HUDEP-2 (cell line): Measurements from ENCODE around the gene GRIP2.

Source experiments
- DNase-seq, 76 experiments: peaks; one replicate each; lab custom pipeline; 2025; ENCODE audit not compliant: unreplicated experiment in 76 of 76; lab: John Stamatoyannopoulos, UW

GRIP2 gene

DNA sequence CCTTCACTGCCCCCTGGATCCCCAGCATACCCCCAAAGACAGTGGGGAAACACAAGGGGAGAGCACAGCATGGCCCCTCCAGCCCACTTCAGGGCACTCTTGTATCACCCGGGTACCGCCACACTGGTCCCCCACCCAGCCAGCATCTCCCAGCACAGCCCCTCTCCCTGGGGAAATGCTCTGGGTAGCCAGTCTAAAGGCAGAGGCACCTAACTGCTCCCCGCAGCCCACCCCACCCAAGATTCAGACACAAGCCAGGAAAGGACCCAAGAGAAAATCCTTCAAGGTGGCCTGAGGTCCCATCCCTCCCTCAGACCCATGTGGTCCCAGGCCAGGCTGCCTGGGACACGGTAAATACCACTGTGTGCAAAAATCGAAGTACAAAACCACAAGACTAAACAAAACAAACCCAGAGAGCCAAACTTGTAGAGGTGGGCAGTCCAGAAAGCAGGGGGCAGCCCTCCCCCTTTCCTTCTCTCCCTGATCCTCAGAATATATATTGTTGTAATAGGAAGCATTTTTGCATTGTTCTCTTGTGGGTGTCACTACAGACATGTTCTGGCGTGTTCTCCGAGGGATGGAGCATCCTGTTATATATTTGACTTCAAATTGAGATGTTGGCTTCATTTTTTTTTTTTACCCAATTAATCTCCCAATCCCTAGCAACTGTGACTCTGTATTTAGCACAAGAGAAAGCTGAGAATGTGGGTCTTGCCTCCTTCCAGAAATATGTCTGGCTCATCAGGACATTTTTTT lies 51.7 kb downstream of the GRIP2 start:
- DNase-seq = no peak

DNA sequence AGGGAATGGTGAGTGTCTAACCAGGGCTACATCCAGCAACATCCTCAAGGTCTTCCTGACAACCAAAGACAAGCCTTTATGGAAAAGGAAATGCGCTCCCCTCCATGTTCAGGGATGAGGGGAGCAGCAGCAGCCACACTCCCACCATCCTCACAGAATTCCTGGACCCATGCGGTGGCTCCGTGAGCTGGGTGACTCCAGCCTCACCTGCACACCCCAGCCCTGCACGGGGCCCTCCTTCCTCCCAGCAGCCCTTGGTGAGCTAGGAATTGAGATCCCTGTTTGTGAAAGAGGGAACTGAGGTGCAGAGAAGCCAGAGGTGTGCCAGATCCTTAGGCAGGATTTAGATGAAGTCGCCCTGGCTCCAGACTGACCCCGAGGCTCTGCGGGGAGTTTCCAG lies 52.3 kb downstream of the GRIP2 start:
- no peak for DNase-seq

- DNase-seq = no peak
Observed at GRCh38 chr3:14487086-14487485, 53.1 kb downstream of the GRIP2 start.

DNA sequence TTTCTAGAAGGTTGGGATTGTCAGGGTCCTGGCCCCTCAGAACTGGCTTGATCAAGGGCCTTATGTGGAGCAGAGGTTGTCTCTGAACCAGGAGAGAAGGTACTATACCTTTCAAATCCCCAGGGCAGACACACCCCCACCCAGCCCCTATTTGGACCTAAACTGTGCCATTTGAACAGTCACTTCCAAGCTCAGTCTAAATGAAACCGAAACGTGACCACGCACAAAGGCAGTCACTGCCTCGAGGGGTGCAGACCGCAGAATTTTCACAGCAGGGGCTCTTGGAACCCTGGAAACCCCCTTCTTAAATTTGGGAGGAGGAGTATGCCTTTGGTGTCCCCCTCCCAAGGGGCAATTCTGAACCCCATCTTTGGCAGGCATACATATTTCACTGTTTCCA lies 53.7 kb downstream of the GRIP2 start:
- no peak for DNase-seq

DNA sequence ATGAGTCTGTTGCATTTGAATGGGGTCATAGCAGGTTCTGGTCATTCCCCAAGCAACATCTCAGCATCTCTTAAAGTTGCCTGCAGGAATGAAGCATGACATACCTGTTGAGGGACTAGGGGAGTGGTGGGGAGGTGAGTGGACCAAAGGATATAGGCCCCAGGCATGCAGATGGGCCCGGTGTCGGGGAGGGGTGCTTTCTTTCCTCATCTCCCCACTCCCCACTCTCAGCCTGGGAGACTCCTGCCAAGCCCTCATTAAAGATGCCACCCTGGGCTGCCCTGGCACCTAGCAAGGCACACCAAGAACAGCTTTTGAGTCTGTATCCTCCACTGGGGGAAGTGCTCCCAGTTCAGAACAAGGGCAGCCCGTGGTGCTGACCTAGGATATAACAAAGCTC lies 54.2 kb downstream of the GRIP2 start:
- DNase-seq = no peak

DNA sequence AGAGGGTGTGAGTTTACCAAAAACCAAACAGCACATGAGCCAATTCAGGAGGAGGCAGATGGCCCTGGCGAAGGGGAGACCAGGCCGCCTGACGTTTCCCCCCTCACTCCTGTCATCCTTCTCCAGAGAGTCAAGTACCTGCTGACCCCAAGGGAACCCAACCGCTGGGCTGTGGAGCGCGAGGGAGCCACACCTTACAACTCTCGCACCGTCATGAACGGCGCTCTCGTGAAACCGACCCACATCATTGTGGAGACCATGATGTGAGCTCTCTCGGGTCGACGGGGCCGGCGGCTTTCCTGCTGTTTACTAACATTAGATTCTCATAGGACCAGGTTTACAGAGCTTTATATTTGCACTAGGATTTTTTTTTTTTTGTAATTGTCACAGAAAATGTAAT lies 55.4 kb downstream of the GRIP2 start:
- DNase-seq = no peak

DNA sequence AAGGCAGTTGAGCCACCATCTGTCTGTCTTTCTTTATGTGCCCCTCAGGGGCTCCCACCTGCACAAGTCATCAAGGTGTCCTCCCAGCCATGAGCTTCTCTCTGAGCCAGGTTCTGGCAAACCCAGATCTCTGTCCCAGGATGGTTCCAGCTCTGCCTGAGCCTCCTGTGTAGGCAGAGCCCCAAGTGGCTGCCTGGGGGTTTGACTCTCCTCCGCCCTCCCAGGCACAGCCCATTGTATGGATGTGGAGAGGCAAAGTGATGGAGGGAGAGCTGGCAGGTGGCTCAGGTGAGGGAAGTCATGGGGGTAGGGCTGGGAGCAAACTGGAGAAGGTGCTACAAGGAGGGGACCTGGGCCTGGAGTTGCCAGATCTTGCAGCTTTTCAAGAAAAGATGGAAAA lies 56.9 kb downstream of the GRIP2 start:
- no peak for DNase-seq

GRCh38 chr3:14482271-14482721 lies 57.8 kb downstream of the GRIP2 start:
- no peak for DNase-seq

GRCh38 chr3:14481646-14482036 lies 58.5 kb downstream of the GRIP2 start:
- no peak for DNase-seq

DNA sequence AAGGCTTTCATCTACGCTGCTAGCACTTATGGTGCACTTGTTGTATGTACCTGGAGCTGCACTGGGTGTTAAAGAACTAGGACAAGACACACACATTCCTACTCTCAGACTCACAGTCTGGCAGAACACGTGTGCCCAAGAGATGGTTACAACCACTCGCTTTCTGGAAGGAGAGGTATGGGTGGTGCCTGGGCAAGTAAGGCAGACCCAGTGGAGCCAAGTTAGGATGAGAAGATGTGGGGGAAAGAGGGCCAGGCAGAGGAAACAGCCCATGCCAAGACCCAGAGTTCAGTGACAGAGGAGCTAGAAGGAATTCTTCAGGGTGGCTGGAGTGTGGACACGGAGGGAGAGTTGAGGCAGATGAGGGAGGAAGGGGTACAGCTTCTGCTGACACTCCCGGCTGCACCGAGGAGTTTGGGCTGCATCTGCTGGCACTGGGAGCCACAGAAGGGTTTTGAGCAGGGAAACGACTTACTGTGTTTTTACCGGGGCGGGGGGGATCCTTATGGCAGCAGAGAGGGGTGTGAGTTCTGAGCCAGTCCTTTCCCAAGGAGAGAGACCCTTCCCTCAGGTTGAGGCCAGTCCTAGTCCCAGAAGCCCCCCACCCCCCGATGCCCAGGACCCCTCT lies 59.0 kb downstream of the GRIP2 start:
- DNase-seq = no peak

- no peak for DNase-seq
Observed at GRCh38 chr3:14480207-14481017, 59.7 kb downstream of the GRIP2 start.

GRCh38 chr3:14479591-14479990 lies 60.6 kb downstream of the GRIP2 start:
- DNase-seq = no peak

DNA sequence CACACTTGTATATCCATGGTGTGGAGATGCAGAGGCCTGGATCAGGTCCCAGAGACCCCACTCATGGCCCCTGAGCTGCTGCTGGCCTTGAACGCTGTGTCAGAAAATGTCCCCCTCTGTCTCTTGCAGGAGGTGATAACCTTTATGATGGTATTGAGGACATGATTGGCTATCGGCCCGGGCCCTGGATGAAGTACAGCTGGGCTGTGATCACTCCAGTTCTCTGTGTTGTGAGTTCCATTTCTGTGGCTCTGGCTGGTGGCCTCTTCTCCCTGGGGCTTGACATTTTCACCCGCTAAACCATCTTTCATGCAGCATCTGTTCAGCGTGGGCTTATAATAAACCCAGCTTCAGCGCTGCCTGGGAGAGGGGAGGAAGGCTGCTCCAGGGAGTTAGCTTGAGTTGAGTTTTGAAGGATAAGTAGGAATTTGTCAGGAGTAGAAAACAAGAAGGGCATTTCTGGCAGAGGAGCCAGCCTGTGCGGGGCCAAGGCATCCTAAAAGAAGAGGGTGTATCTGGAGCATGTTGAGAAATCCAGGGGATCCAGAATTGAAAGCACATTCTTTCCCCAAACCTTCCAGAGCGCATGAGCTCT lies 61.1 kb downstream of the GRIP2 start:
- no peak for DNase-seq

DNA sequence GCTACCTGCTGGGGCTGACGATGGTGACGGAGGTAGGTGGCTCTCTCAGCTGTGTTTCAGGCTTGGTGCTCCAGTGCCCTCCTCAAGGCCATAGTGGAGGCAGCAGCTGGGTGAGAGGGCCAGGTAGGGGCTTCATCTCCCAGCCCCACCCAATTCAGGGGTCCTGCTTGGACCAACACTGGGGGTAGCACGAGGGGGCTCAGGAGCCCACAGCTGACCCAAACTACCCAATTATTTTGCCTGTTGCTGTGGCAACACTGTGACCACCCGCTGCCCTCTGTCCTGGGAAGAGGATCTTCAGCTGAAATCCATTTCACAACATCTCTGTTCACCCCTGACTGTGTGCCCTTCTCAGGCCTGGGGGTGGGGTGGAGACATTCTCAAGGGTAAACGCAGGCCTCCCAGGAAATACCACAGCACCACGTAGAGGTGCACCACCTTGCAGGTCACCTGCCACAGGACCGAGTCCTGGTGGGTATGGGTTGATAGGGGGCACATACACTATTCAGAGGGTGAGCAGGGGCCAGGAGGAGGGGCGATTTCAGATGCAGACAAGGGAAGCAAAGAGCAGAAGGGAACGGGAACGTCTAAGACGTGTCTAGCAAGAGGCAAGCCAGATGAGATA lies 62.7 kb downstream of the GRIP2 start:
- no peak for DNase-seq

- DNase-seq = no peak
Observed at GRCh38 chr3:14476583-14477265, 63.4 kb downstream of the GRIP2 start.

DNA sequence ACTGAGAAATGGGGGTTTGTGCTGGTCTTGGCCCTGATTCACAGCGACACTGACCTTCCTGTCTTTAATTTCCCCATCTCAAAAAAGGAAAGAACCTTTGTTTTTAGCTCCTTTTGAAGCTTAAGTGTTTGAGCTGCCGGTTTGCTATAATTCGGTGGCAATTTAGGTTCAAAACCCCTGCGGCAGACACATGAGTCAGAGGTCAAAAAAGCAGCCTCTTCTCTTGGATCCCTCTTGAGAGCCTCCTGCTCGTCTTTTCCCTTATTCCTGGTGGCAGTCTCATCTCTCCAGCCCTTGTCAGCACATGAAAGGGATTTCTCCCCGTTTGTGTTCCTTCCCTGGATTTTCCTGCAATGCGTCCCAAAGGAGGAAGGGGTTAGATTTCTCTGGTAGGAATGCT lies 64.5 kb downstream of the GRIP2 start:
- no peak for DNase-seq

DNA sequence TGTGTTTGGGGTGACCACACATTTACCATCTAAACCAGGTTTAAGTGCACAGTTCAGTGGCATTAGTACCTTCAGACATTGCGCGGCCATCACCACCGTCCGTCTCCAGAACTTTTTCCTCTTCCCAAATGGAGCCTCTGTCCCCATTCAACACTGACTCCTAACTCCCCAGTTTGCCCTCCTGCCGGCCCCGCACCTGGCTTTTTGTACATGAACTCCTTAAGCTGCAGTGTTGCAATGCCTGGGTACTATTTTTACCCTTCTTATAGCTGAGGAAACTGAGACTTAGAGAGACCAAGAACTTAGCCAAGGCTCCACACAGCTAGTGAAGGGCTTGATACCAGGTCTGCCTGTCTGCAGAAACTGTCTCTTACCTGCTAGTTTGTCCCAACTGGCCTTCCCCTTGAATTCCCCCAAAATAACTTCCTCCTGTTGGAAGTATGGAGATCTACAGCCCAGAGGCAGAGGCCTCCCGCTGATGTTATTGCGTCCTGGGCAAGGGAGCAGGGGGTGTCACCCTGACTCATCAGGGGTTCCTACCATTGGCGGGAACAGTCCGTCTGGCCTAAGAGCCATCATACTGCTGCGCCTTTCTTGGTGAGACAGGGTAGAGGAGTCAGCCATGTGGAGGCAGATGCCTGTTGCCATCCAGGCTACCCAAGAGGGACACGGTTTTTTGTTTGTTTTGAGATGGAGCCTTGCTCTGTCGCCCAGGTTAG lies 65.6 kb downstream of the GRIP2 start:
- DNase-seq = no peak

DNA sequence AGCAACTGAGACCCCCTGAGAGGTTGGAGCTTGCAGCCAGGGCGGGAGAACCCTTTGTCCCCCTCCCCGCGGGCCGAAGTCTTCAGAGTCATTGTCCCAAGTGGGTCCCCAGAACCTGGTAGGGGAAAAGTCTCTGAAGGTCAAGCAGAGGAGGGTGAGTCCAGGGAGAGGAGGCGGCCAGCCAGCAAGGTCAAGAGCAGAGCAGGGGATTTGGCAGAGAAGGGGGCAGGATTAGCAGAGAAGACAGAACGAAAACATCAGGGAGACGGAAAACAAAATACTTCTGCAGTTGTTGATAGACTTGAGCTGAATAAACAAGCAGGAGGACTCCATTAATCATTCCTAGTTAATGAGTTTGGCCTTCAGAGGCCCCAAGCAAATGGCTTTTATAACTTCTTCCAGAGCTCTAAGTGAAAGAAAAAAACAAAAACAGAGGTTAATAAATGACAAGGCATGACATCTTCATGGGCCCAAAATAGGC lies 66.7 kb downstream of the GRIP2 start:
- no peak for DNase-seq
